ENCODE data around the gene GJA3.

Gene GJA3

GRCh38 chr13:20160306-20161274, at the start of gene GJA3:
Gene GJA3, minus strand, starts transcription at chr13:20161052. Its CDS starts 17,764 bp downstream, at chr13:20143288.
- DNase-seq = peak; percentile 68

- no peak for DNase-seq
Measured at GRCh38 chr13:20209948-20210347, 49.1 kb upstream of the GJA3 start.

DNA sequence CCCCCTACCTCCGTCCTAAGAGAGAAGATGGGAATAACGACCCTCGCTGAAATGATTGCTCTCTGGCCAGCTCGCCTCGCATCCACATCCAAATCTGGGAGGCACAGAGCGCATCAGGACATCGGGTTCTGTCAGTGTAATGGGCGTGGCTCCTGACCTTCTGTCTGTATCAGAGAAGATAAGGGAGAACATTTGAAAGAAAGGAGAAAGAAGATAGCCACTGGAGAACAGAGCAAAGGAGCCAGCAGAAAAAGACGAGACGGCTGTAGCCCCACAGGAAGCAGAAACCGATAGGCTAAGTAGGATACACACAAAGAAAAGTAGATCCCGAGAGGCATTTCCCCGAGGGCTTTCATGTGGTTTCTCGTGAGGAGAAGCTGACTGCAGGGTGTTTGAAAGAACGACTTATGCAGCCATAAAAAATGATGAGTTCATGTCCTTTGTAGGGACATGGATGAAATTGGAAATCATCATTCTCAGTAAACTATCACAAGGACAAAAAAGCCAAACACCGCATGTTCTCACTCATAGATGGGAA, 45.9 kb upstream of the GJA3 start:
- DNase-seq = no peak

- DNase-seq = no peak
Measured at GRCh38 chr13:20206065-20206697, 45.3 kb upstream of the GJA3 start.

DNA sequence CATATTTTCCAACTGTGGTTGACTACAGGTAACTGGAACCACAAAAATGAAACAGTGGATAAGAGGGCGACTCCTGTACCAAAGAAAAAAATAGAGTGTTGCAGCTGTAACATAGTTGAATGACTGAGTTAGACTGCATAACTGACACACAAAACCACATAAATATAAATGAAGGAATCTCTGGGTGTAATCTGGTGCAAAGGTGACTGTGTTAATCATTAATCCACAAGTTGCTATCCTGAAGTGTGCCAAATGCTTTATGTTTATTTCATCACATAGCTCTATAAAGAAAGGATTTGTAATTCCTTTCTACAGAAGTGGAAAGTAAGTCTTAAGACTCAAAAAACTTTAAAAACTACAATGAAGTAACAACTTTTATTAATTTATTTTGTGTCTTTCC, 37.9 kb upstream of the GJA3 start:
- DNase-seq = no peak

DNA sequence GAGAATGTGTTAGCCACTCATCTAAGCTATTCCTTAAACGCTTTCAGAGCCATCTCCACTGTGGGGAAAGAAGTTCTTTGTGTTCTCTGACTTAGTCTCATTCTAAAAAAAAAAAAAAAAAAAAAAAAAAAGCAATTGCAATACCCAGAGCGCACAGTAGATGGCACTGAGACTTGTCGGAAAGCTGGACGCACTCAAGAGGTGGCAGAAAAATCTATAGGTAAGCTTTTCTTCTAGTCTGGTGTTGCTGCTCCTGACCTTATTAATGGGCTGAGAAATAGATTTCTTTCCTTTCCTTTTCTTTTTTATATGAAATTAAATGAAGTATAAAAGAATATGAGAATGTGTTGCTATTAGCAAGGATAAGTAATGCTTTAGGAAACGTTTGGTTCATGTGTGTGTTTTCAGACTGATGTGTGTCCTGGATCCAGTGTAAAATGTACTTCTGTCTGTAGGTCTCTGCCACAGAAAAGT, 36.5 kb upstream of the GJA3 start:
- no peak for DNase-seq

DNA sequence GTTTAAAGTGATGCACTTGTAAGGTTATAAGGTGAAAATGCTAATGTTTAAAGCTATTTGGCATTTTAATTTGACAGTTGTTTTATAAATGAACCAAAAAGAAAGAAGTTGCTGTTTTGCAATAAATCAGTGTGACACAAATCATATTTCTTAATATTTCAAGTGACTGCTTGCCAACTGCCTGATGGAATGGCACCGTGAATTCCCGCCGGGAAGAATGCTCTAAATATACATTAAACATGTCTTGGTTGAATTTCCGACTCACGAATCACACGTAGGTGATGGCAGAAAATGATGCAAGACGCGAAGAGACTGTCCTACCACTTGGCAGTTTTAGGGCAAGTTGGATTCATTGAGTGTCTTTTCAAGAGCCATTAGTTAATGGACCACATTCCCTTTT, 34.9 kb upstream of the GJA3 start:
- DNase-seq = no peak

DNA sequence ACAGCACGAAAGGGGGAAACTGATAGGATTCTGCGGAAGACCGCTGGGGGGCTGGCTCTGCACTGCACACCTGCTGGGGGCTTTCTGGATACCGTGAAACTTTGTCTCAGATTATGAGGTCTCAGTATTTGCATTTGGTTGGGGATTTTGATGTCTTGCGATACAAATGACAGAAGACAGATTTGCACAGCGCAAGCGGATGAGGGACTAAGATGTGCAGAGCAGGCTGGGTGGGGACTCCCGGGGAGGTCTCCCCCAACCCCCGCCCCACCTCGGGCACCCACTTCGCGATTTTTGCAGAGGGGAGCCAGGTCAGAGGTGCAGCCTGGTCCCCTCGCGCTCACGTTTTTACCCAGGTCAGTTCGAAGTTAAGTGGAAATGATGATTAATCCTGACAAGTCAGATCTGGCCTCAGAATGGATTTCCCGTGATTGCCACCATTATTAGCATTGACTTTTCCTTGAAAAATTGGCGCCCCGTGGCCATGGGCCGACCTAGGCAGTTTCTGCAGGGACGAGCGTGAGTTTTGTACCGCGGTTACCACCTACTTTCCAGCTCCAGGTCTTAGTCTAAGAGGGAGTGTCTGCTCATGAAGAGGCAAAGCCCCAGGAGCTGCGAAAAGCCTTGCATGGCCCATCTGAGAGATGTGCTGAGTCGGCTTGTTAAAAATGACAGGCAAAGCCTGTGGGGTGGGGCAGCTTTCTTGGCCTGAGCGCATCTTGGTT, 33.2 kb upstream of the GJA3 start:
- DNase-seq = no peak

- DNase-seq = no peak
Measured at GRCh38 chr13:20193162-20193906, 32.5 kb upstream of the GJA3 start.

GRCh38 chr13:20192836-20193161, 31.9 kb upstream of the GJA3 start, which contains the start of gene GJB2:
Gene GJB2, minus strand, starts transcription at chr13:20192938. Its CDS starts 3,357 bp downstream, at chr13:20189581.
- DNase-seq = peak; percentile 19

GRCh38 chr13:20192158-20192835, 31.4 kb upstream of the GJA3 start:
- DNase-seq = no peak

DNA sequence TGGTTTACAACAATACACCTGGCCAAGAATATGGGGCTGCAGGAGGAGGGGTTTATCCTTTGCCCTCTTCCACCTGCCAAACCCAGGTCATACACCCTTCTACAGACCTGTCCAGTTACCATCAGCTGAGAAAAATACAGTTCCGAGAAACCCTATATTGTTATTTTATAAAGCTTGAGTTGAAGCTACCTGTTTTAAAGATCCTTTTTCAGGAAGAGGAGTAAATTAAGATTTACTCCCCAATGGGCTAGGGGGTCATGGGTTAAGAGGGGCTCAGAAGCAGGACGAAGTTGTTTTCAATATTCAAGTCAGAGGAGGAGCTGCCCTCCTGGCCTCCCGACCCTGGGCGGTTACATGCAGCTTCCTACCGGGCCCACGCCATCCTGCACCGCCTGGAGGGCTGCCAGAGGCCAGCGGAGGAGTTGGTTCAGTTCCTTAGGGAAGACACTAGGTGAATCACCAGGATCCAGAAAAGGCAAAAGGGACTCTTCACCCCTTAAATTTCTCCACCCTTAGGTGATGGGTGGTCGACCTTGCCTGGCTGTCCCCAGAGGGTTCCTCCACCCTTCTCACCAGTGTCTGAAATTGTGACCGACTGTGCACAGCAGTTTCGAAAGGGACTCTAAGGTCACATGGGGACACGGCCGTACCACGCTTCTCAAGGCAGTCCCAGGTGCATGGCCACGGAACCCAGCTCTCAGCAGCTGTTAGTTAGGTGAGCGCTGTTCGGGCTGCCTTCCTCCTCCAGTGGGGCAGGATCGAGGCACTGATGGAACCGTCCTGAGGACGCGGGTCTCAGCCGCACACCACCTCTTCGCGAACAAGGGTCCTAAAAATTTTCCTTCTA, 30.7 kb upstream of the GJA3 start:
- DNase-seq = no peak

DNA sequence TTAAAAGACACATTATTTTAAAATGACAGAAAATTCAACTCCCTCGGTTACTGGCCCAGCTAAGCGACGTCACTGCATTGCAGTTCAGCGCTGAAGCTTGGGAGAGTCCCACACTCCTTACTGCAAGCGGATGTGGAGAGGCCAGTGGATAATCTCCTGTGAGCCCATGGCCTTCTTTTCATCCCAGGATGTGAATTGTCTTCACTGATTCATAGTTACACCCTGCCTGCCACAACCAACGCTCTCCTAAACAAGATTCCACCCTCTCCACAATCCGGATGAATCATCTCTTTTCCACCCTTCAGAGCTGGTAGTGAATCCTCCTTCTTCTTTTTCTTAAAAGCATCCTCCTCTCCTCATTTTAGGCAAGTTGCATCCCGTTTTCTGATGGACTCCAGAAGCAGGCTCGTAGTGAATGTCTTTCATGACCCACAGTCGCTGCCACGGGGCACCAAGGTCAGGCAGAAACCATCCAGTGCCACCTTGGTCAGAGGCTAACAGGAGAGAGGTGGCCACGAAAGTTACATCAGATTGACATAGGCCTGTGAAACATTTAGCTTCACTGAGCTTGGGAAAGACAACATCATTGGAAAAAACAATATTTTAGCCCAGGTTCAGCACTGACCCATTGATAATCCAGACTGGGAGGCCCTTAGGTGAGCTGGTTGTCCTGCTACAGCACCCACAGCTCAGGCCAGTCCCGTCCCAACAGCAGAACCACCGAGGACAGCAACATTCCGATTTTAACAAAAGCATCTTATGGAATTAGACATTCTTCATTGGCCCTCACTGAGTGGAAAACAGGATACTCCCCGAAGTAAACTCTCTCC, 29.8 kb upstream of the GJA3 start:
- no peak for DNase-seq

- DNase-seq = no peak
Measured at GRCh38 chr13:20190076-20190475, 29.2 kb upstream of the GJA3 start.

DNA sequence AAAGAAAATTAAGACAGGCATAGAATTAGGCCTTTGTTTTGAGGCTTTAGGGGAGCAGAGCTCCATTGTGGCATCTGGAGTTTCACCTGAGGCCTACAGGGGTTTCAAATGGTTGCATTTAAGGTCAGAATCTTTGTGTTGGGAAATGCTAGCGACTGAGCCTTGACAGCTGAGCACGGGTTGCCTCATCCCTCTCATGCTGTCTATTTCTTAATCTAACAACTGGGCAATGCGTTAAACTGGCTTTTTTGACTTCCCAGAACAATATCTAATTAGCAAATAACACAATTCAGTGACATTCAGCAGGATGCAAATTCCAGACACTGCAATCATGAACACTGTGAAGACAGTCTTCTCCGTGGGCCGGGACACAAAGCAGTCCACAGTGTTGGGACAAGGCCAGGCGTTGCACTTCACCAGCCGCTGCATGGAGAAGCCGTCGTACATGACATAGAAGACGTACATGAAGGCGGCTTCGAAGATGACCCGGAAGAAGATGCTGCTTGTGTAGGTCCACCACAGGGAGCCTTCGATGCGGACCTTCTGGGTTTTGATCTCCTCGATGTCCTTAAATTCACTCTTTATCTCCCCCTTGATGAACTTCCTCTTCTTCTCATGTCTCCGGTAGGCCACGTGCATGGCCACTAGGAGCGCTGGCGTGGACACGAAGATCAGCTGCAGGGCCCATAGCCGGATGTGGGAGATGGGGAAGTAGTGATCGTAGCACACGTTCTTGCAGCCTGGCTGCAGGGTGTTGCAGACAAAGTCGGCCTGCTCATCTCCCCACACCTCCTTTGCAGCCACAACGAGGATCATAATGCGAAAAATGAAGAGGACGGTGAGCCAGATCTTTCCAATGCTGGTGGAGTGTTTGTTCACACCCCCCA, 28.1 kb upstream of the GJA3 start:
- no peak for DNase-seq

- DNase-seq = no peak
Measured at GRCh38 chr13:20186771-20187170, 25.9 kb upstream of the GJA3 start.

- DNase-seq = no peak
Measured at GRCh38 chr13:20185366-20186056, 24.7 kb upstream of the GJA3 start.

- DNase-seq = peak; percentile 27
Measured at GRCh38 chr13:20182231-20182846, 21.5 kb upstream of the GJA3 start.

Data from stimulated activated CD4-positive, alpha-beta T cell treated with anti-CD3 and anti-CD28 coated beads, Interleukin-4, amount 100 ng/mL, for 1 hour (primary cell).